ENCODE measurements around the gene VPREB3.

GRCh38 chr22:23800297-23801237, 46.3 kb upstream of the VPREB3 start:
- TF ChIP-seq, protein P1, sequence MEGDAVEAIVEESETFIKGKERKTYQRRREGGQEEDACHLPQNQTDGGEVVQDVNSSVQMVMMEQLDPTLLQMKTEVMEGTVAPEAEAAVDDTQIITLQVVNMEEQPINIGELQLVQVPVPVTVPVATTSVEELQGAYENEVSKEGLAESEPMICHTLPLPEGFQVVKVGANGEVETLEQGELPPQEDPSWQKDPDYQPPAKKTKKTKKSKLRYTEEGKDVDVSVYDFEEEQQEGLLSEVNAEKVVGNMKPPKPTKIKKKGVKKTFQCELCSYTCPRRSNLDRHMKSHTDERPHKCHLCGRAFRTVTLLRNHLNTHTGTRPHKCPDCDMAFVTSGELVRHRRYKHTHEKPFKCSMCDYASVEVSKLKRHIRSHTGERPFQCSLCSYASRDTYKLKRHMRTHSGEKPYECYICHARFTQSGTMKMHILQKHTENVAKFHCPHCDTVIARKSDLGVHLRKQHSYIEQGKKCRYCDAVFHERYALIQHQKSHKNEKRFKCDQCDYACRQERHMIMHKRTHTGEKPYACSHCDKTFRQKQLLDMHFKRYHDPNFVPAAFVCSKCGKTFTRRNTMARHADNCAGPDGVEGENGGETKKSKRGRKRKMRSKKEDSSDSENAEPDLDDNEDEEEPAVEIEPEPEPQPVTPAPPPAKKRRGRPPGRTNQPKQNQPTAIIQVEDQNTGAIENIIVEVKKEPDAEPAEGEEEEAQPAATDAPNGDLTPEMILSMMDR (IDR thresholded peaks at IDR 0.05; ENCODE audit: low read length), result no peak
- TF ChIP-seq EZH2 (IDR thresholded peaks at IDR 0.05; ENCODE audit: borderline replicate concordance, low read length), result no peak
